Neural cell (in vitro differentiated cells): Measurements from ENCODE around the gene GAL3ST3. TPM values are rescaled to one million over a fixed set of nuclear protein-coding genes. Genes with fewer than 3 reads are reported as not detected.

Experiments
- H2AFZ ChIP-seq: fragments of 200-600, 300-800 bp; sonication (generic), shearing (Covaris generic); 2 replicates; pipeline ENCODE4 v1.6.0; 2014; ENCODE audit warnings: low read depth, mild to moderate bottlenecking, antibody characterized with exemption, low read length, moderate library complexity
- H3F3A ChIP-seq: fragments of 200-600 bp; shearing (Covaris generic); 2 replicates; pipeline ENCODE4 v1.6.1; 2016; ENCODE audit warnings: mild to moderate bottlenecking, moderate library complexity, mixed read lengths, antibody characterized with exemption, low read length; ENCODE audit not compliant: insufficient read depth, poor library complexity, severe bottlenecking
- H3K27ac ChIP-seq: fragments of 200-600, 300-800 bp; sonication (generic), shearing (Covaris generic); 2 replicates; pipeline ENCODE4 v1.5.1; 2014; ENCODE audit warnings: mild to moderate bottlenecking, low read length, moderate library complexity
- H3K27me3 ChIP-seq: fragments of 300-800, 200-600 bp; sonication (generic), shearing (Covaris generic); 2 replicates; pipeline ENCODE4 v1.6.0; 2014; ENCODE audit warnings: mild to moderate bottlenecking, low read depth, low read length, moderate library complexity; ENCODE audit not compliant: insufficient read depth
- H3K36me3 ChIP-seq: fragments of 300-800, 200-600 bp; sonication (generic), shearing (Covaris generic); 2 replicates; pipeline ENCODE4 v1.5.1; 2014; ENCODE audit warnings: mild to moderate bottlenecking, antibody characterized with exemption, low read length, moderate library complexity; ENCODE audit not compliant: insufficient read depth
- H3K4me2 ChIP-seq: fragments of 300-800, 200-600 bp; sonication (generic), shearing (Covaris generic); 2 replicates; pipeline ENCODE4 v1.6.0; 2014; ENCODE audit warnings: mild to moderate bottlenecking, low read length
- H3K4me3 ChIP-seq: fragments of 300-800, 200-600 bp; sonication (generic), shearing (Covaris generic); 2 replicates; pipeline ENCODE4 v1.5.1; 2014; ENCODE audit warnings: mild to moderate bottlenecking, low read length, moderate library complexity
- H3K79me2 ChIP-seq: fragments of 200-600 bp; shearing (Covaris generic); replicated peaks from 2 replicates; pipeline ENCODE4 v1.6.0; 2014; ENCODE audit warnings: mild to moderate bottlenecking, low read length, moderate library complexity; ENCODE audit not compliant: insufficient read depth
- H3K9ac ChIP-seq: fragments of 300-800, 200-600 bp; sonication (generic), shearing (Covaris generic); 2 replicates; pipeline ENCODE4 v1.6.1; 2016; ENCODE audit warnings: mild to moderate bottlenecking, low read length, mixed read lengths
- H3K9me2 ChIP-seq: fragments of 200-600 bp; shearing (Covaris generic); 2 replicates; pipeline ENCODE4 v1.6.1; 2016; ENCODE audit warnings: mild to moderate bottlenecking, low read length, mixed read lengths; ENCODE audit not compliant: insufficient read depth
- H3K9me3 ChIP-seq: fragments of 200-600, 300-800 bp; sonication (generic), shearing (Covaris generic); 2 replicates; pipeline ENCODE4 v1.6.1; 2016; ENCODE audit warnings: mild to moderate bottlenecking, mixed run types, low read length, moderate library complexity, mixed read lengths
- H4K20me1 ChIP-seq: fragments of 200-600 bp; shearing (Covaris generic); 2 replicates; pipeline ENCODE4 v1.6.1; 2016; ENCODE audit warnings: mild to moderate bottlenecking, mixed run types; ENCODE audit not compliant: insufficient read depth
- CTCF ChIP-seq: fragments of 450-650 bp; IDR thresholded peaks from 2 replicates; pipeline ENCODE4 v1.5.1; 2014; ENCODE audit warnings: antibody characterized with exemption, mild to moderate bottlenecking, moderate library complexity; ENCODE audit not compliant: poor library complexity, severe bottlenecking
- EP300 ChIP-seq: fragments of 450-650 bp; conservative IDR thresholded peaks from 2 replicates; pipeline ENCODE4 v1.6.1; 2014; ENCODE audit warnings: antibody characterized with exemption, mild to moderate bottlenecking, moderate library complexity; ENCODE audit not compliant: poor library complexity, severe bottlenecking
- EZH2 ChIP-seq: fragments of 200-600, 300-800 bp; shearing (Covaris generic), sonication (generic); IDR thresholded peaks from 2 replicates; pipeline ENCODE4 v1.6.1; 2014; ENCODE audit warnings: antibody characterized with exemption, low read length, borderline replicate concordance, mild to moderate bottlenecking; ENCODE audit not compliant: insufficient read depth, poor library complexity, severe bottlenecking
- MXI1 ChIP-seq: fragments of 450-650 bp; conservative IDR thresholded peaks from 2 replicates; pipeline ENCODE4 v1.6.1; 2014; ENCODE audit warnings: antibody characterized with exemption, mild to moderate bottlenecking; ENCODE audit not compliant: poor library complexity, severe bottlenecking
- POLR2AphosphoS5 ChIP-seq: IDR thresholded peaks from 2 replicates; pipeline ENCODE4 v1.6.1; 2012
- RAD21 ChIP-seq: fragments of 450-650 bp; conservative IDR thresholded peaks from 2 replicates; pipeline ENCODE4 v1.6.1; 2014; ENCODE audit warnings: antibody characterized with exemption, mild to moderate bottlenecking, moderate library complexity
- REST ChIP-seq: IDR thresholded peaks from 2 replicates; pipeline ENCODE4 v1.6.1; 2012; ENCODE audit warnings: borderline replicate concordance
- SMC3 ChIP-seq: fragments of 450-650 bp; conservative IDR thresholded peaks from 2 replicates; pipeline ENCODE4 v1.6.1; 2014; ENCODE audit warnings: antibody characterized with exemption, mild to moderate bottlenecking, moderate library complexity; ENCODE audit not compliant: poor library complexity
- TAF1 ChIP-seq: IDR thresholded peaks from 2 replicates; pipeline ENCODE4 v1.6.1; 2012; ENCODE audit warnings: low read depth
- polyA plus RNA-seq: library from polyadenylated mRNA; depleted of rRNA; stranded (reverse); fragments of >200 nt; gene quantifications from 2 replicates; pipeline ENCODE4 v1.2.3, GENCODE V29; 2014

Gene GAL3ST3
- polyA plus RNA-seq, 1 donor from 2014 or later = 17.2 TPM

- Histone ChIP-seq H3K27me3 (peaks cover 2% of the 10 kb centered on the region), H3K79me2 (peaks cover 15% of the 10 kb centered on the region), H3K9me3 (no peaks in the 10 kb centered on the region), H2AFZ (no peak overlapping the region), H4K20me1 (no peaks in the 10 kb centered on the region), H3K4me3 (no peak overlapping the region), H3K27ac (no peak overlapping the region), H3F3A (no peaks in the 10 kb centered on the region), H3K4me2 (no peak overlapping the region), H3K9ac (no peak overlapping the region), H3K9me2 (no peaks in the 10 kb centered on the region), H3K36me3 (no peaks in the 10 kb centered on the region)
- no peak for TF ChIP-seq POLR2AphosphoS5
- no peak for TF ChIP-seq CTCF
- no peak for TF ChIP-seq RAD21
- no peak for TF ChIP-seq REST
- no peak for TF ChIP-seq MXI1
- no peak for TF ChIP-seq EP300
- TF ChIP-seq TAF1 = no peak
- TF ChIP-seq SMC3 = no peak
- TF ChIP-seq EZH2 = no peak
Measured at GRCh38 chr11:66006134-66006890, 42.6 kb downstream of the GAL3ST3 start.

- no peaks in the 10 kb centered on the region for H4K20me1 ChIP-seq
- H3K27ac ChIP-seq = no peak overlapping the region
- H3K4me3 ChIP-seq = no peak overlapping the region
- peaks cover 24% of the 10 kb centered on the region for H3K79me2 ChIP-seq
- no peak overlapping the region for H3K4me2 ChIP-seq
- TF ChIP-seq MXI1 (no peak), REST (no peak), EZH2 (no peak), TAF1 (no peak)
- H3K27me3 ChIP-seq = no peaks in the 10 kb centered on the region
- no peaks in the 10 kb centered on the region for H3K9me2 ChIP-seq
- H3K9me3 ChIP-seq = no peaks in the 10 kb centered on the region
- no peak overlapping the region for H3K9ac ChIP-seq
- H3K36me3 ChIP-seq = no peaks in the 10 kb centered on the region
- H3F3A ChIP-seq = no peaks in the 10 kb centered on the region
- H2AFZ ChIP-seq = no peak overlapping the region
Measured at GRCh38 chr11:66004186-66004585, 44.8 kb downstream of the GAL3ST3 start.
